Caco-2 (cell line): Measurements from ENCODE around the gene SPANXN4. TPM values are rescaled to one million over a fixed set of nuclear protein-coding genes. Genes with fewer than 3 reads are reported as not detected.

Source experiments
- BruUV-seq: library from RNA; stranded (reverse); fragments of 400-500 nt; replicated peaks from 2 replicates; lab custom pipeline; 2021; lab: Mats Ljungman, UMichigan
- CTCF ChIA-PET: fragments of 300-600 bp; sonication (Branson Sonifier 250); formaldehyde crosslinking; loops from one replicate; lab custom pipeline; 2022; ENCODE audit warnings: antibody characterized with exemption; lab: Charles Lee
- POLR2A ChIA-PET: fragments of 300-600 bp; sonication (Branson Sonifier 250); formaldehyde crosslinking; loops from one replicate; lab custom pipeline; 2022; ENCODE audit warnings: antibody characterized with exemption; lab: Charles Lee
- DNase-seq, 2 experiments: peaks; one replicate each; pipeline versions ENCODE4 v3.0.0 to v3.0.0-alpha.2; 2020 to 2022
- H3K27me3 ChIP-seq: replicated peaks from 2 replicates; pipeline ENCODE4 v1.6.0; 2011; ENCODE audit warnings: low read length; ENCODE audit not compliant: control insufficient read depth, insufficient read depth
- H3K36me3 ChIP-seq: 2 replicates; pipeline ENCODE4 v1.5.1; 2011; ENCODE audit warnings: low read length; ENCODE audit not compliant: control insufficient read depth, insufficient read depth
- H3K4me1 ChIP-seq: fragments of 250-450 bp; sonication (Bioruptor Pico); 2 replicates; pipeline ENCODE4 v1.5.1; 2020; ENCODE audit warnings: mild to moderate bottlenecking
- H3K4me3 ChIP-seq: 2 replicates; pipeline ENCODE4 v1.5.1; 2011; ENCODE audit warnings: low read depth, mild to moderate bottlenecking, control low read depth, low read length
- H3K9me3 ChIP-seq: fragments of 250-450 bp; sonication (Bioruptor Pico); 2 replicates; pipeline ENCODE4 v1.5.1; 2020; ENCODE audit warnings: mild to moderate bottlenecking, moderate library complexity
- H3K27ac Mint-ChIP-seq: one replicate; pipeline ENCODE4 v1.8.0; 2022; ENCODE audit warnings: mixed read lengths; ENCODE audit not compliant: unreplicated experiment
- H3K27me3 Mint-ChIP-seq: one replicate; pipeline ENCODE4 v1.8.0; 2022; ENCODE audit warnings: mixed read lengths; ENCODE audit not compliant: insufficient read depth, unreplicated experiment
- H3K36me3 Mint-ChIP-seq: one replicate; pipeline ENCODE4 v1.8.0; 2022; ENCODE audit warnings: mild to moderate bottlenecking, mixed read lengths; ENCODE audit not compliant: insufficient read depth, unreplicated experiment
- H3K4me1 Mint-ChIP-seq: one replicate; pipeline ENCODE4 v1.8.0; 2022; ENCODE audit warnings: low read depth, mixed read lengths; ENCODE audit not compliant: unreplicated experiment
- H3K4me3 Mint-ChIP-seq: one replicate; pipeline ENCODE4 v1.8.0; 2022; ENCODE audit warnings: mild to moderate bottlenecking, moderate library complexity, mixed read lengths; ENCODE audit not compliant: unreplicated experiment
- H3K9me3 Mint-ChIP-seq: one replicate; pipeline ENCODE4 v1.8.0; 2022; ENCODE audit warnings: mixed read lengths; ENCODE audit not compliant: unreplicated experiment
- intact Hi-C: fragments of 100-400 bp; cut with micrococcal nuclease; formaldehyde crosslinking; loops from one replicate; pipeline ENCODE4 v1.10.0; 2022; ENCODE audit not compliant: unreplicated experiment
- total RNA-seq: library from RNA; stranded (reverse); gene quantifications from 2 replicates; pipeline ENCODE4 v1.2.3, GENCODE V29; 2022
- TF ChIP-seq, protein P1 (sequence below), 2 experiments: fragments of 200-600 bp in 1 of 2; IDR thresholded peaks; 1 replicate in 1 of 2; 2 replicates in 1 of 2; pipeline versions ENCODE4 v1.5.1 to v1.8.0; 2011 to 2022; ENCODE audit warnings: antibody characterized with exemption in 1 of 2, control low read depth in 1 of 2, inconsistent platforms in 1 of 2, low read depth in 1 of 2, low read length in 1 of 2, mild to moderate bottlenecking in 1 of 2, moderate library complexity in 1 of 2; ENCODE audit not compliant: insufficient read depth in 1 of 2, severe bottlenecking in 1 of 2, unreplicated experiment in 1 of 2

SPANXN4 gene
- total RNA-seq, 1 experiment from 2014 or later = not detected

DNA sequence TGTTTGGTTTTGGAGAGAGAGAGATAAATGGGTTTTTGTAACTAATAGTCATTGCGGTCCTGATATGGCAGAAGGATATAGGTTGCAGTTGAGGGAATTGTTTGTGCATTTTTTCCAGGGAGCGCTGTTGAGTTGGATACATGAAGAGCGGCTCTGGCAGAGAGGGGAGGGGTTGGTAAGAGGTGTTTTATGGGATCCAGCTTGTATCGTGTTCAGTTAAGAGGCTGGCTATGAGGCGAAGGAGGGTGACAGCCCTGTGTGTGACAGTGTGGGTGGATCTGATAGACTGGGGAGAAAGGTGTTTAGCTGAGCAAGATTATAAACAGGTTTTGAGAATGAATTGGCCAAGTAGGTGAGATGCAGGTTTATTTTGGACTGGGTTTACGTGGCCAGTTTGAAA is 1.5 kb downstream of the SPANXN4 start:
- intact Hi-C loops = no loop called here
- TF ChIP-seq, protein P1, sequence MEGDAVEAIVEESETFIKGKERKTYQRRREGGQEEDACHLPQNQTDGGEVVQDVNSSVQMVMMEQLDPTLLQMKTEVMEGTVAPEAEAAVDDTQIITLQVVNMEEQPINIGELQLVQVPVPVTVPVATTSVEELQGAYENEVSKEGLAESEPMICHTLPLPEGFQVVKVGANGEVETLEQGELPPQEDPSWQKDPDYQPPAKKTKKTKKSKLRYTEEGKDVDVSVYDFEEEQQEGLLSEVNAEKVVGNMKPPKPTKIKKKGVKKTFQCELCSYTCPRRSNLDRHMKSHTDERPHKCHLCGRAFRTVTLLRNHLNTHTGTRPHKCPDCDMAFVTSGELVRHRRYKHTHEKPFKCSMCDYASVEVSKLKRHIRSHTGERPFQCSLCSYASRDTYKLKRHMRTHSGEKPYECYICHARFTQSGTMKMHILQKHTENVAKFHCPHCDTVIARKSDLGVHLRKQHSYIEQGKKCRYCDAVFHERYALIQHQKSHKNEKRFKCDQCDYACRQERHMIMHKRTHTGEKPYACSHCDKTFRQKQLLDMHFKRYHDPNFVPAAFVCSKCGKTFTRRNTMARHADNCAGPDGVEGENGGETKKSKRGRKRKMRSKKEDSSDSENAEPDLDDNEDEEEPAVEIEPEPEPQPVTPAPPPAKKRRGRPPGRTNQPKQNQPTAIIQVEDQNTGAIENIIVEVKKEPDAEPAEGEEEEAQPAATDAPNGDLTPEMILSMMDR (IDR thresholded peaks at IDR 0.05; ENCODE audit: insufficient read depth in 1 of 2, low read depth in 1 of 2, low read length in 1 of 2, severe bottlenecking in 1 of 2, unreplicated experiment in 1 of 2) = no peak
- Mint-ChIP-seq H3K4me1 (no peaks in the 10 kb centered on the region), H3K27ac (no peak overlapping the region), H3K4me3 (no peak overlapping the region), H3K36me3 (no peaks in the 10 kb centered on the region), H3K9me3 (no peaks in the 10 kb centered on the region), H3K27me3 (peaks cover 6% of the 10 kb centered on the region)
- H3K27me3 ChIP-seq = no peaks in the 10 kb centered on the region
- no peaks in the 10 kb centered on the region for H3K36me3 ChIP-seq
- no TSS peak for BruUV-seq
- POLR2A ChIA-PET = no interaction called here
- no peak for DNase-seq
- CTCF ChIA-PET = no interaction called here
- no peaks in the 10 kb centered on the region for H3K9me3 ChIP-seq
- no peaks in the 10 kb centered on the region for H3K4me1 ChIP-seq
- H3K4me3 ChIP-seq = no peak overlapping the region

DNA sequence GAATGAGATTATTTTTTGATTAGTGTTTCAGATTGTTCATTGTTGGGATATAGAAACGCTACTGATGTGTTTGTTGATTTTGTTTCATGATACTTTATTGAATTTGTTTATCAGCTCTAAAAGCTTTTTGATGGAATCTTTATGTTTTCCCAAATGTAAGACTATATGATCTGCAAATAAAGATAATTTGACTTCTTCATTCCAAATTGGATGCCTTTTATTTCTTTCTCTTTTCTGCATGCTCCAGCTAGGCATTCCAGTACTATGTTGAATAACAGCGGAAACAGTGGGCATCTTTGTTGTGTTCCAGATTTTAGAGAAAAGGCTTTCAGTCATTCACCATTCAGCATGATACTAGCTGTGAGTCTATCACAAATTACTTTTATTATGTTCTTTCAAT is 21.8 kb downstream of the SPANXN4 start:
- Histone ChIP-seq H3K9me3 (no peaks in the 10 kb centered on the region), H3K36me3 (no peaks in the 10 kb centered on the region), H3K4me3 (no peak overlapping the region), H3K4me1 (no peaks in the 10 kb centered on the region), H3K27me3 (no peaks in the 10 kb centered on the region)
- TF ChIP-seq, protein P1 (IDR thresholded peaks at IDR 0.05; ENCODE audit: insufficient read depth in 1 of 2, low read depth in 1 of 2, low read length in 1 of 2, severe bottlenecking in 1 of 2, unreplicated experiment in 1 of 2) = no peak
- H3K4me3 Mint-ChIP-seq = no peak overlapping the region
- H3K27me3 Mint-ChIP-seq = no peaks in the 10 kb centered on the region
- CTCF ChIA-PET = no interaction called here
- H3K4me1 Mint-ChIP-seq = no peaks in the 10 kb centered on the region
- POLR2A ChIA-PET = no interaction called here
- no peak for DNase-seq
- peaks cover 6% of the 10 kb centered on the region for H3K9me3 Mint-ChIP-seq
- H3K27ac Mint-ChIP-seq = no peak overlapping the region
- H3K36me3 Mint-ChIP-seq = no peaks in the 10 kb centered on the region
- intact Hi-C loops = no loop called here
- no TSS peak for BruUV-seq

DNA sequence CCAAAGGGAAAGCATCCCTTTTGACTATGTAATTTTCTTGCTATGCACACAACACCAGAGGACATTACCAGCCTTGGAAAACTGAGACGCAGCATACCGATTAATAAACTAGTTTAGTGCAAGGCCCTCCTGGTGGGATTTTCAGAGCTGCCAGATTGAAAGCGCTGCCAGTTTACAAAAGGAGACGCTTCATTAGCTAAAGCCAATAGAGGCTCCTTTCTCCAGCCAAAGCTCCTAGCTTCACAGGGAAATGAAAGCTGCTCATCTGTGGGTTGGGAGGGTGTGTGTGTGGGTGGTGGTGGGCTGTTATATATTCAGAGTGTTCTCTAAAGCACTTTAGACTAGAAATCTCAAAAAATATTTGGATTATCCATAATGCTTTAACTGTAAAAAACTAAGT is 32.4 kb downstream of the SPANXN4 start:
- no peaks in the 10 kb centered on the region for H3K4me1 Mint-ChIP-seq
- no peak overlapping the region for H3K27ac Mint-ChIP-seq
- Histone ChIP-seq H3K27me3 (no peaks in the 10 kb centered on the region), H3K36me3 (no peaks in the 10 kb centered on the region), H3K4me3 (no peak overlapping the region), H3K4me1 (no peaks in the 10 kb centered on the region), H3K9me3 (no peaks in the 10 kb centered on the region)
- BruUV-seq = no TSS peak
- no peaks in the 10 kb centered on the region for H3K9me3 Mint-ChIP-seq
- DNase-seq = no peak
- CTCF ChIA-PET = no interaction called here
- no peaks in the 10 kb centered on the region for H3K27me3 Mint-ChIP-seq
- H3K36me3 Mint-ChIP-seq = no peaks in the 10 kb centered on the region
- intact Hi-C loops = no loop called here
- no peak overlapping the region for H3K4me3 Mint-ChIP-seq
- POLR2A ChIA-PET = no interaction called here
- TF ChIP-seq, protein P1 (IDR thresholded peaks at IDR 0.05; ENCODE audit: insufficient read depth in 1 of 2, low read depth in 1 of 2, low read length in 1 of 2, severe bottlenecking in 1 of 2, unreplicated experiment in 1 of 2) = no peak
